Loucy (cell line): Measurements from ENCODE around the gene EDAR.

Source experiments
- H2AFZ ChIP-seq: fragments of 200-600 bp; sonication (generic); 2 replicates; pipeline ENCODE4 v1.6.0; 2016; ENCODE audit warnings: antibody characterized with exemption, mild to moderate bottlenecking, low read length, moderate library complexity
- H3F3A ChIP-seq: fragments of 200-600 bp; 2 replicates; pipeline ENCODE4 v1.6.0; 2016; ENCODE audit warnings: antibody characterized with exemption, low read depth, mild to moderate bottlenecking
- H3K27me3 ChIP-seq: fragments of 200-600 bp; sonication (generic); 2 replicates; pipeline ENCODE4 v1.6.1; 2014; ENCODE audit warnings: low read length, mild to moderate bottlenecking; ENCODE audit not compliant: insufficient read depth, poor library complexity, severe bottlenecking
- H3K36me3 ChIP-seq: fragments of 200-600 bp; sonication (generic); 2 replicates; pipeline ENCODE4 v1.6.1; 2016; ENCODE audit warnings: low read length; ENCODE audit not compliant: insufficient read depth
- H3K4me1 ChIP-seq: fragments of 200-600 bp; sonication (generic); 2 replicates; pipeline ENCODE4 v1.5.1; 2014; ENCODE audit warnings: low read length, mild to moderate bottlenecking; ENCODE audit not compliant: insufficient read depth, poor library complexity, severe bottlenecking
- H3K4me2 ChIP-seq: fragments of 200-600 bp; sonication (generic); 2 replicates; pipeline ENCODE4 v1.6.0; 2014; ENCODE audit warnings: antibody characterized with exemption, low read length, low read depth, mild to moderate bottlenecking; ENCODE audit not compliant: poor library complexity, severe bottlenecking
- H3K4me3 ChIP-seq: fragments of 200-600 bp; sonication (generic); 2 replicates; pipeline ENCODE4 v1.5.1; 2014; ENCODE audit warnings: low read length, mild to moderate bottlenecking, mixed read lengths; ENCODE audit not compliant: poor library complexity, severe bottlenecking
- H3K79me2 ChIP-seq: fragments of 200-600 bp; sonication (generic); 2 replicates; pipeline ENCODE4 v1.6.1; 2014; ENCODE audit warnings: low read length; ENCODE audit not compliant: insufficient read depth
- H3K9ac ChIP-seq: fragments of 200-600 bp; sonication (generic); 2 replicates; pipeline ENCODE4 v1.6.0; 2014; ENCODE audit warnings: mild to moderate bottlenecking, low read depth, low read length, moderate library complexity; ENCODE audit not compliant: poor library complexity, severe bottlenecking
- H3K9me2 ChIP-seq: fragments of 200-600 bp; sonication (generic); replicated peaks from 2 replicates; pipeline ENCODE4 v1.6.1; 2016; ENCODE audit warnings: low read depth, low read length, mixed read lengths
- H3K9me3 ChIP-seq: fragments of 200-600 bp; sonication (generic); 2 replicates; pipeline ENCODE4 v1.6.1; 2014; ENCODE audit warnings: mild to moderate bottlenecking, antibody characterized with exemption, low read length, low read depth; ENCODE audit not compliant: insufficient read depth
- H4K20me1 ChIP-seq: fragments of 200-600 bp; sonication (generic); 2 replicates; pipeline ENCODE4 v1.6.0; 2014; ENCODE audit warnings: antibody characterized with exemption, low read length, mild to moderate bottlenecking; ENCODE audit not compliant: insufficient read depth, poor library complexity, severe bottlenecking
- EZH2phosphoT487 ChIP-seq: fragments of 200-600 bp; IDR thresholded peaks from 2 replicates; pipeline ENCODE4 v1.6.1; 2018; ENCODE audit warnings: antibody characterized with exemption, mild to moderate bottlenecking, moderate library complexity, borderline replicate concordance
- TF ChIP-seq, protein P1 (sequence below): fragments of 200-600 bp; sonication (generic); conservative IDR thresholded peaks from 2 replicates; pipeline ENCODE4 v1.5.1; 2014; ENCODE audit warnings: mild to moderate bottlenecking, antibody characterized with exemption, low read length

EDAR gene

DNA sequence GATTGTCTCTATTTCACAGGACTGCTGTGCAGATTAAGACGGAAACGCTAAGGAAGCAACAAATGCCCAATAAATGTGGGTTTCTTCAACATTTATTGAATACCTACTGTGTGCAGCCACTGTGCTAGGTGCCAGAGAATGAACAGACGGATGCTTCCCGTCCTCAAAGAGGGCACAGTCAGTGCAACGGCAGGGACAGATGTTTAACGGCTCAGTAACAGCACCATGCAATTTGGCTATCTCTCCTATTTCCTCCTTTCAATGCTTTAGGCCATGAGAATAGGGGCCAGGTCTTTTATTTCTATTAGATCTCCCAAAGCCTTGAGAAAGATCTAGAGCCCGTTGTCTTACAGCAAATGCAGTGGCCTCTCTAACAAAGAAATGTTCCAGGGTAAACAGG is 7.2 kb downstream of the EDAR start:
- no peak overlapping the region for H3K9ac ChIP-seq
- H3K4me1 ChIP-seq = no peaks in the 10 kb centered on the region
- TF ChIP-seq, protein P1, sequence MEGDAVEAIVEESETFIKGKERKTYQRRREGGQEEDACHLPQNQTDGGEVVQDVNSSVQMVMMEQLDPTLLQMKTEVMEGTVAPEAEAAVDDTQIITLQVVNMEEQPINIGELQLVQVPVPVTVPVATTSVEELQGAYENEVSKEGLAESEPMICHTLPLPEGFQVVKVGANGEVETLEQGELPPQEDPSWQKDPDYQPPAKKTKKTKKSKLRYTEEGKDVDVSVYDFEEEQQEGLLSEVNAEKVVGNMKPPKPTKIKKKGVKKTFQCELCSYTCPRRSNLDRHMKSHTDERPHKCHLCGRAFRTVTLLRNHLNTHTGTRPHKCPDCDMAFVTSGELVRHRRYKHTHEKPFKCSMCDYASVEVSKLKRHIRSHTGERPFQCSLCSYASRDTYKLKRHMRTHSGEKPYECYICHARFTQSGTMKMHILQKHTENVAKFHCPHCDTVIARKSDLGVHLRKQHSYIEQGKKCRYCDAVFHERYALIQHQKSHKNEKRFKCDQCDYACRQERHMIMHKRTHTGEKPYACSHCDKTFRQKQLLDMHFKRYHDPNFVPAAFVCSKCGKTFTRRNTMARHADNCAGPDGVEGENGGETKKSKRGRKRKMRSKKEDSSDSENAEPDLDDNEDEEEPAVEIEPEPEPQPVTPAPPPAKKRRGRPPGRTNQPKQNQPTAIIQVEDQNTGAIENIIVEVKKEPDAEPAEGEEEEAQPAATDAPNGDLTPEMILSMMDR = no peak
- no peak for TF ChIP-seq EZH2phosphoT487
- no peaks in the 10 kb centered on the region for H3K9me3 ChIP-seq
- no peaks in the 10 kb centered on the region for H3K36me3 ChIP-seq
- H4K20me1 ChIP-seq = no peaks in the 10 kb centered on the region
- no peaks in the 10 kb centered on the region for H3K79me2 ChIP-seq
- no peaks in the 10 kb centered on the region for H3K9me2 ChIP-seq
- H3K4me3 ChIP-seq = no peak overlapping the region
- no peaks in the 10 kb centered on the region for H3F3A ChIP-seq
- H3K27me3 ChIP-seq = no peaks in the 10 kb centered on the region
- H3K4me2 ChIP-seq = no peak overlapping the region
- no peak overlapping the region for H2AFZ ChIP-seq

DNA sequence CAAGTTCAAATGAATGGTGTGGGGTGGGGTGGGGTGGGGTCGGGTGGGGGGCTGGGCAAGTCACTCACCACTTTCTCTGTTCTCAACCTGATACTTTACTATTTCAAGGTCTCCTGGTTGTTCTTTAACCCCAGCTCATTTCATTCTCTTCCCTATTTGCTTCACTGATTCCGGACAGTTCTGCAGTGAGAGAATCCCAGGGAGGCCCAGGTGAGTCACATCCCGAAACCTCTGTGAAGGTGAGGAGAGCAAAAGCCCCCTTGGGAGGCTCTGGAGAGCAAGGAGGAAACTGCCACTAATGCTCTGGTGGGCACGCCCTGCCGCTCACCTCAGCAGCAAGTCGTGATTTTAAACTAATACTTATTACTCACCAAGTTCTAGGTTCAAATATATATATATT is 8.9 kb downstream of the EDAR start:
- no peaks in the 10 kb centered on the region for H3K27me3 ChIP-seq
- no peak overlapping the region for H2AFZ ChIP-seq
- H3K9ac ChIP-seq = no peak overlapping the region
- H3K4me1 ChIP-seq = no peaks in the 10 kb centered on the region
- no peaks in the 10 kb centered on the region for H3K79me2 ChIP-seq
- no peaks in the 10 kb centered on the region for H3F3A ChIP-seq
- no peaks in the 10 kb centered on the region for H4K20me1 ChIP-seq
- H3K9me2 ChIP-seq = no peaks in the 10 kb centered on the region
- H3K9me3 ChIP-seq = no peaks in the 10 kb centered on the region
- TF ChIP-seq EZH2phosphoT487 = no peak
- TF ChIP-seq, protein P1 = no peak
- H3K4me3 ChIP-seq = no peak overlapping the region
- no peaks in the 10 kb centered on the region for H3K36me3 ChIP-seq
- no peak overlapping the region for H3K4me2 ChIP-seq

DNA sequence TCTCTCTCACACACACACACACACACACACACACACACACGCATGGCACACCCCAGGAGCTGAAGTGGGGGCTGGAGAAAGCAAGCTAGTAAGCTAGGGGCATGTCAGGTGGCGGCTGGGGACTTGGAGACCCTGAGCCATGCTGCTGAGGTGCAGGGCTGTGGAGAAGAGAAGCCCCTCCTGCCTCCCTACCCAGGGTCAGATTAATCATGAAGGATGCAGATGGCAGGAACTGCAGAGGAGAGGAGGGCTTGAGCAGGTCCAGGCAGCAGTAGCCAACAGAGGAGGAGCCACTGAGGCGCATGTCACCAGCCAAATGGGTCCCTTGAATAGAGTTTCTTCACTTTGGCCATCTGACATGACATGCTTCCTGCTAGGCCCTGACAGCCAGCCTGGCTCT is 9.6 kb downstream of the EDAR start:
- TF ChIP-seq, protein P1 = no peak
- TF ChIP-seq EZH2phosphoT487 = no peak
- no peak overlapping the region for H3K4me2 ChIP-seq

More for the DNA sequence above, 9.6 kb downstream of the EDAR start:
- Histone ChIP-seq H4K20me1 (no peaks in the 10 kb centered on the region), H2AFZ (no peak overlapping the region), H3K36me3 (no peaks in the 10 kb centered on the region), H3K9me3 (no peaks in the 10 kb centered on the region), H3K4me3 (no peak overlapping the region), H3K79me2 (no peaks in the 10 kb centered on the region), H3F3A (no peaks in the 10 kb centered on the region), H3K4me1 (no peaks in the 10 kb centered on the region), H3K27me3 (no peaks in the 10 kb centered on the region), H3K9me2 (no peaks in the 10 kb centered on the region), H3K9ac (no peak overlapping the region)
